ENCODE data around the gene FAR1. TPM values are rescaled to one million over a fixed set of nuclear protein-coding genes. Genes with fewer than 3 reads are reported as not detected.

The FAR1 gene
- total and polyA plus RNA-seq, 5 donors, result 13.6 to 37.9 (median 33.9) TPM

DNA sequence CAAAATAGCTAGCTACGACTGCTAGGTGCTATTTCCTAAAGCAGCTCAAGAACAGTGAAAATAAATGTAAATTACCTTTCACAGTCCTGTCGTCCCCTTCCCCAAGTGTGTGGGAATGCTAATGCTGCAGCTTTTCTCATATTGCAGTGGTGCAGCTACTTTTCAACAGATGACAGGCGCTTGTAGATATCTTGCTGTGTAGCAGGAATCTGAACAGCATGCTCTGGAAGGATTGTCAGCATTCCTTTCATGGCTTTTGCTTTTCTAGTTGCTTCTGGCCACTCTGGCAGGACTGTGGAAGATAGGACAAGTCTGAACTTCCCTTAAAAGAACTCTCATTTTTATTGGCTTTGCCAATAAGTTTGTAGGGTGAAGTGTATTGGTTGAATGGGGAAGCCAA, 18.8 kb downstream of the FAR1 start:
- H3K27me3 ChIP-seq (ENCODE audit: control insufficient read depth, insufficient read depth), result no peaks in the 10 kb centered on the region
- no peak overlapping the region for H3K27ac ChIP-seq (ENCODE audit: low read length)
- DNase-seq (no peak), ATAC-seq (no peak)
- no peak overlapping the region for H3K4me3 ChIP-seq (ENCODE audit: low read length)
- intact Hi-C loops (cut with DNase I), result no loop called here
- no peaks in the 10 kb centered on the region for H3K9me3 ChIP-seq (ENCODE audit: control insufficient read depth, low read length)
- WGBS, result 76% methylated on average over 3 of the region's 3 CpGs
- peaks cover 6% of the 10 kb centered on the region for H3K4me1 ChIP-seq (ENCODE audit: control insufficient read depth, insufficient read depth, low read length)

DNA sequence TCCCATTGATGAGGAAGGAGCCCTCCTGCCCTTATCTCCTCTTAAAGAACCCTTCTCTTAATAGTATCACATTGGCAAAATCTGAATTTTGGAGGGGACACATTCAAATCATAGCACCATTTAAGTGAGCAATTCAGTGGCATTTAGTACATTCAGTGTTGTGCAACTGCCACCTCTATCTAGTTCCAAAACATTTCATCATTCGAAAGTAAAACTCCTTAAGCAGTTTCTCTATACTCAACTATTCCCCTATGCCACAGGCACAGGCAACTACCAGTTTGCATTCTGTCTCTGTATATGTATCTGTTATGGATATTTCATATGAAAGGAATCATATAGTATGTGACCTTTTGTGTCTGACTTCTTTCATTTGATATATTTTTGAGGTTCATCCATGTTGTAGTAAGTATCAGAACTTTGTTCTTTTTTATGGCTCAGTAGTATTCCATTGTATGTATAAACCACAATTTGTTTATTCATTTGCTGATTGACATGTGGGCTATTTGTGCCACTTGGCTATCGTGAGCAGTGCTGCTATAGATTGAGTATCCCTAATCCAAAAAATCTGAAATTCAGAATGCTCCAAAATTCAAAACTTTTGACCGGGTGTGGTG, 22.9 kb downstream of the FAR1 start:
- no peak overlapping the region for H3K27ac ChIP-seq (ENCODE audit: low read length)
- peaks cover 4% of the 10 kb centered on the region for H3K4me1 ChIP-seq (ENCODE audit: control insufficient read depth, insufficient read depth, low read length)
- H3K9me3 ChIP-seq (ENCODE audit: control insufficient read depth, low read length), result no peaks in the 10 kb centered on the region
- no peak for ATAC-seq
- WGBS, result 98% methylated on average over 3 of the region's 3 CpGs
- no peaks in the 10 kb centered on the region for H3K27me3 ChIP-seq (ENCODE audit: control insufficient read depth, insufficient read depth)
- intact Hi-C loops (cut with DNase I), result no loop called here
- DNase-seq, result no peak
- no peak overlapping the region for H3K4me3 ChIP-seq (ENCODE audit: low read length)

DNA sequence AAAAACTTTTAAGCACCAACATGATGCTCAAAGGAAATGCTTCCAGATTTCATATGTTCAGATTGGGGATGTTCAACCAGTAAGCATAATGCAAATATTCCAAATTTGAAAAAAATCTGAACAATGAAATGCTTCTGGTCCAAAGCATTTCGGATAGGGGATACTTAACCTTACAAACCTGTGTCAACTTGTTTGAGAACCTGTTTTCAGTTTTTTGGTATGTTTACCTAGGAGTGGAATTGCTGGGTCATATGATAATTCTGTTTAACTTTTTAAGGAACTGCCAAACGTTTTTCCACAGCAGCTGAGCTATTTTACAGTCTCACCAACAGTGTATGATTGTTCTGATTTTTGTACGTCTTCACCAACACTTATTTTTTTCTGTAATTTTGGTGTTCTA, 23.7 kb downstream of the FAR1 start:
- no peaks in the 10 kb centered on the region for H3K9me3 ChIP-seq (ENCODE audit: control insufficient read depth, low read length)
- no peak overlapping the region for H3K27ac ChIP-seq (ENCODE audit: low read length)
- no peaks in the 10 kb centered on the region for H3K27me3 ChIP-seq (ENCODE audit: control insufficient read depth, insufficient read depth)
- no peak for DNase-seq
- ATAC-seq, result no peak
- 65% methylated on average over 3 of the region's 3 CpGs for WGBS
- H3K4me1 ChIP-seq (ENCODE audit: control insufficient read depth, insufficient read depth, low read length), result peaks cover 4% of the 10 kb centered on the region
- no peak overlapping the region for H3K4me3 ChIP-seq (ENCODE audit: low read length)
- intact Hi-C loops (cut with DNase I), result no loop called here

- H3K27ac ChIP-seq (ENCODE audit: low read length), result no peak overlapping the region
- 87% methylated on average over 4 of the region's 4 CpGs for WGBS
- H3K27me3 ChIP-seq (ENCODE audit: control insufficient read depth, insufficient read depth), result no peaks in the 10 kb centered on the region
- DNase-seq (no peak), ATAC-seq (no peak)
- no peaks in the 10 kb centered on the region for H3K9me3 ChIP-seq (ENCODE audit: control insufficient read depth, low read length)
- intact Hi-C loops (cut with DNase I), result no loop called here
- peaks cover 1% of the 10 kb centered on the region for H3K4me1 ChIP-seq (ENCODE audit: control insufficient read depth, insufficient read depth, low read length)
- H3K4me3 ChIP-seq (ENCODE audit: low read length), result no peak overlapping the region
These were observed 25.6 kb downstream of the FAR1 start for GRCh38 chr11:13694115-13694514.

DNA sequence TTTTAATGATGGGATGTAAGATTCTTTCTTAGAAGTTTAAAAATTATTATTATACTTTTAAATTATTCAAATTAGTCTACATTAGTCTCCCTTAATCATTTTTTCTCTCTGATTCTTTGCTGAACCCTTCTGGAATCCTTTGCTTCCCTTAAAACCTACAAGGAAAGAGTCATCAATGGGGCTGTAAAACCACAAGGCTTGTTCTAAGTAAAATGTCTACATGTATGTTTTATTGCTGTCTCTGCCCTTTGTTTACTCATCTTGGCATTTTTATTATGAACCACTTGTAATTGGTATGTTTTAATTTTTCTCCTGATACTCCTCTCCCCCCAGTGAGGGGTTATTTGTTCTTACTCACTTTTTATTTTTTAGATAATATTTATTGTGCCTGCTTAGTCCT, 27.4 kb downstream of the FAR1 start:
- Histone ChIP-seq H3K4me1 (ENCODE audit: control insufficient read depth, insufficient read depth, low read length) (peaks cover 1% of the 10 kb centered on the region), H3K27me3 (ENCODE audit: control insufficient read depth, insufficient read depth) (no peaks in the 10 kb centered on the region), H3K4me3 (ENCODE audit: low read length) (no peak overlapping the region), H3K9me3 (ENCODE audit: control insufficient read depth, low read length) (no peaks in the 10 kb centered on the region), H3K27ac (ENCODE audit: low read length) (no peak overlapping the region)
- intact Hi-C loops (cut with DNase I), result no loop called here
- no peak for ATAC-seq
- no peak for DNase-seq

GRCh38 chr11:13697710-13698109, 29.2 kb downstream of the FAR1 start:
- WGBS, result 98% methylated on average over 1 of the region's 1 CpG
- ATAC-seq, result no peak
- intact Hi-C loops (cut with DNase I), result no loop called here

GRCh38 chr11:13698132-13698531, 29.7 kb downstream of the FAR1 start:
- DNase-seq (no peak), ATAC-seq (no peak)
- Histone ChIP-seq H3K27ac (ENCODE audit: low read length) (no peak overlapping the region), H3K27me3 (ENCODE audit: control insufficient read depth, insufficient read depth) (no peaks in the 10 kb centered on the region), H3K9me3 (ENCODE audit: control insufficient read depth, low read length) (no peaks in the 10 kb centered on the region), H3K4me1 (ENCODE audit: control insufficient read depth, insufficient read depth, low read length) (no peaks in the 10 kb centered on the region), H3K4me3 (ENCODE audit: low read length) (no peak overlapping the region)
- WGBS, result 45% methylated on average over 2 of the region's 2 CpGs
- intact Hi-C loops (cut with DNase I), result no loop called here

More at GRCh38 chr11:13697710-13698109, 29.2 kb downstream of the FAR1 start:
- H3K4me1 ChIP-seq (ENCODE audit: control insufficient read depth, insufficient read depth, low read length), result peaks cover 1% of the 10 kb centered on the region
- no peaks in the 10 kb centered on the region for H3K9me3 ChIP-seq (ENCODE audit: control insufficient read depth, low read length)
- no peak for DNase-seq
- H3K27ac ChIP-seq (ENCODE audit: low read length), result no peak overlapping the region
- no peaks in the 10 kb centered on the region for H3K27me3 ChIP-seq (ENCODE audit: control insufficient read depth, insufficient read depth)
- no peak overlapping the region for H3K4me3 ChIP-seq (ENCODE audit: low read length)

- ATAC-seq, result no peak
- WGBS, result 95% methylated on average over 2 of the region's 2 CpGs
- Histone ChIP-seq H3K27me3 (ENCODE audit: control insufficient read depth, insufficient read depth) (no peaks in the 10 kb centered on the region), H3K4me3 (ENCODE audit: low read length) (no peak overlapping the region), H3K4me1 (ENCODE audit: control insufficient read depth, insufficient read depth, low read length) (no peaks in the 10 kb centered on the region), H3K27ac (ENCODE audit: low read length) (no peak overlapping the region), H3K9me3 (ENCODE audit: control insufficient read depth, low read length) (no peaks in the 10 kb centered on the region)
- intact Hi-C loops (cut with DNase I), result no loop called here
- no peak for DNase-seq
These were observed 30.6 kb downstream of the FAR1 start for GRCh38 chr11:13699041-13699440.

GRCh38 chr11:13699870-13700269, 31.4 kb downstream of the FAR1 start:
- no peaks in the 10 kb centered on the region for H3K9me3 ChIP-seq (ENCODE audit: control insufficient read depth, low read length)
- no peak overlapping the region for H3K27ac ChIP-seq (ENCODE audit: low read length)
- H3K27me3 ChIP-seq (ENCODE audit: control insufficient read depth, insufficient read depth), result no peaks in the 10 kb centered on the region
- intact Hi-C loops (cut with DNase I), result no loop called here
- ATAC-seq (no peak), DNase-seq (no peak)
- 91% methylated on average over 1 of the region's 1 CpG for WGBS
- no peak overlapping the region for H3K4me3 ChIP-seq (ENCODE audit: low read length)
- no peaks in the 10 kb centered on the region for H3K4me1 ChIP-seq (ENCODE audit: control insufficient read depth, insufficient read depth, low read length)

- WGBS, result 76% methylated on average over 2 of the region's 2 CpGs
- no peak for DNase-seq
- ATAC-seq, result no peak
These were observed 33.0 kb downstream of the FAR1 start for GRCh38 chr11:13701506-13701905.

GRCh38 chr11:13702071-13702470, 33.6 kb downstream of the FAR1 start:
- no peak for DNase-seq
- H3K4me3 ChIP-seq (ENCODE audit: low read length), result no peak overlapping the region
- ATAC-seq, result no peak
- no peaks in the 10 kb centered on the region for H3K27me3 ChIP-seq (ENCODE audit: control insufficient read depth, insufficient read depth)
- no peak overlapping the region for H3K27ac ChIP-seq (ENCODE audit: low read length)
- no peaks in the 10 kb centered on the region for H3K9me3 ChIP-seq (ENCODE audit: control insufficient read depth, low read length)
- no peaks in the 10 kb centered on the region for H3K4me1 ChIP-seq (ENCODE audit: control insufficient read depth, insufficient read depth, low read length)
- intact Hi-C loops (cut with DNase I), result no loop called here

More at GRCh38 chr11:13701506-13701905, 33.0 kb downstream of the FAR1 start:
- no peak overlapping the region for H3K4me3 ChIP-seq (ENCODE audit: low read length)
- no peaks in the 10 kb centered on the region for H3K9me3 ChIP-seq (ENCODE audit: control insufficient read depth, low read length)
- H3K27ac ChIP-seq (ENCODE audit: low read length), result no peak overlapping the region
- intact Hi-C loops (cut with DNase I), result no loop called here
- no peaks in the 10 kb centered on the region for H3K27me3 ChIP-seq (ENCODE audit: control insufficient read depth, insufficient read depth)
- no peaks in the 10 kb centered on the region for H3K4me1 ChIP-seq (ENCODE audit: control insufficient read depth, insufficient read depth, low read length)

DNA sequence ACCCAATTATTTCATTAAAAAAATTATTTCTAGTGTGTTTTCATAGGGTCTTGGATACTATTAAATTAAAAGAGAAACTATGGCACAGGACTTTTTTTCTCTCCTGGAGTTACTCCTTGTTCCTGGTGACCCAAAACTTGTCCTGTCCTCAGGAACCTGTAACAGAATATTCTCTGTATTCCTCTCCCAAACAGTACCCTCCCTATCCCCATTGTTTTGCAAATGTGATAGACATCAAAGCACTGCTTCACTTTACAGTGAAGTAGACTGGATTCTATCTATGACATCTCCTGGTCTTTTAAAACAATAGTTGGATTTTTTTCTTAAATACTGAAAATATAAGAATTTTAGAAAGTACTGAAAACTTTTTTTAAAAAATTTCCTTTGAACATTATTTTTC, 37.2 kb downstream of the FAR1 start:
- DNase-seq (no peak), ATAC-seq (no peak)
- Histone ChIP-seq H3K4me3 (ENCODE audit: low read length) (no peak overlapping the region), H3K9me3 (ENCODE audit: control insufficient read depth, low read length) (no peaks in the 10 kb centered on the region), H3K27me3 (ENCODE audit: control insufficient read depth, insufficient read depth) (no peaks in the 10 kb centered on the region), H3K4me1 (ENCODE audit: control insufficient read depth, insufficient read depth, low read length) (no peaks in the 10 kb centered on the region), H3K27ac (ENCODE audit: low read length) (no peak overlapping the region)
- intact Hi-C loops (cut with DNase I), result no loop called here

All from right cardiac atrium (tissue), 5 donors.